Islet precursor cell (in vitro differentiated cells): ENCODE data around the gene AIDA.

Source experiments
- DNase-seq: peaks from one replicate; pipeline ENCODE4 v3.0.0-alpha.2; 2018

AIDA gene

GRCh38 chr1:222643606-222643937 lies 68.7 kb downstream of the AIDA start:
- no peak for DNase-seq

- no peak for DNase-seq
Measured at GRCh38 chr1:222642468-222642867, 69.8 kb downstream of the AIDA start.

- peak; percentile 61 for DNase-seq
Measured at GRCh38 chr1:222641269-222641948, 70.9 kb downstream of the AIDA start.

GRCh38 chr1:222634180-222635013 lies 77.9 kb downstream of the AIDA start:
- peak; percentile 73 for DNase-seq

- no peak for DNase-seq
Measured at GRCh38 chr1:222632749-222633148, 79.5 kb downstream of the AIDA start.

GRCh38 chr1:222631611-222632208 lies 80.6 kb downstream of the AIDA start:
- no peak for DNase-seq

GRCh38 chr1:222629921-222630535 lies 82.3 kb downstream of the AIDA start:
- DNase-seq, result no peak

GRCh38 chr1:222627232-222627631 lies 85.1 kb downstream of the AIDA start:
- DNase-seq, result no peak

- no peak for DNase-seq
Measured at GRCh38 chr1:222624214-222624613, 88.1 kb downstream of the AIDA start.

GRCh38 chr1:222623458-222623857 lies 88.8 kb downstream of the AIDA start:
- no peak for DNase-seq

GRCh38 chr1:222622765-222623164 lies 89.5 kb downstream of the AIDA start:
- no peak for DNase-seq

GRCh38 chr1:222620566-222620965 lies 91.7 kb downstream of the AIDA start:
- DNase-seq, result no peak

GRCh38 chr1:222618880-222619596 lies 93.3 kb downstream of the AIDA start:
- peak; percentile 71 for DNase-seq
